Astrocyte of the cerebellum (primary cell): ENCODE measurements around the gene KATNB1.

Experiments used
- DNase-seq: peaks from one replicate; pipeline ENCODE4 v3.0.0-alpha.2; 2011; ENCODE audit warnings: low read depth
- H3K4me3 ChIP-seq: 2 replicates; pipeline ENCODE4 v1.5.1; 2011; ENCODE audit warnings: mild to moderate bottlenecking, low read depth, low read length, moderate library complexity
- CTCF ChIP-seq: IDR thresholded peaks from 2 replicates; pipeline ENCODE4 v1.5.1; 2012; ENCODE audit warnings: low read length, low read depth, moderate library complexity, mild to moderate bottlenecking; ENCODE audit errors: missing control alignments
- in situ Hi-C: cut with HindIII; loops from 2 replicates; pipeline ENCODE4 v1.10.0; 2017; ENCODE audit warnings: low sequenced_read_pairs

Gene KATNB1

DNA sequence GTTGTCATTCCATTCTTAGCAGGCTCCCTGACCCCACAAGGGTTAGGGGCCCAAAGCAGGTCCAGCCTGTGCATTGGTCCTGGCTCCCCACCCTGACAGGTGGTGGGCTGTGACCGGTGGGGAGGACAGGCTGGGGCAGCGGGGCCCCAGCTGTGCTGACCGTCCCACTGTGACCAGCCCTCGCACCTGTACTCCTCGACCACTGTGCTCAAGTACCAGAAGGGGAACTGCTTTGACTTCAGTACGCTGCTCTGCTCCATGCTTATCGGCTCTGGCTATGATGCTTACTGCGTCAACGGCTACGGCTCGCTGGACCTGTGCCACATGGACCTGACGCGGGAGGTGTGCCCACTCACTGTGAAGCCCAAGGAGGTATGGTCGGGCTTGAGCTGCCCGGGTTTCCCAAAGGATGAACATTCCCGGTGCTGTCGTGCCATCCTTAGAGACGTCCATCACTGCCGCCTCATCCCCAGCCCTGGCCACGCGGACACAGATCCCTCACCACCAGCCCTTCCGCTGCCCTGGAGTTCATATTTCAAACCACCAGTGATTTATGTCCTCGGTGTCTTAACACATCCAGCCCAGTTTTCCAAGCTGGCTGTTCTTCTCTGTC is 33.7 kb upstream of the KATNB1 start:
- TF ChIP-seq CTCF = no peak
- H3K4me3 ChIP-seq = no peak overlapping the region
- no peak for DNase-seq
- in situ Hi-C loops = no loop called here

DNA sequence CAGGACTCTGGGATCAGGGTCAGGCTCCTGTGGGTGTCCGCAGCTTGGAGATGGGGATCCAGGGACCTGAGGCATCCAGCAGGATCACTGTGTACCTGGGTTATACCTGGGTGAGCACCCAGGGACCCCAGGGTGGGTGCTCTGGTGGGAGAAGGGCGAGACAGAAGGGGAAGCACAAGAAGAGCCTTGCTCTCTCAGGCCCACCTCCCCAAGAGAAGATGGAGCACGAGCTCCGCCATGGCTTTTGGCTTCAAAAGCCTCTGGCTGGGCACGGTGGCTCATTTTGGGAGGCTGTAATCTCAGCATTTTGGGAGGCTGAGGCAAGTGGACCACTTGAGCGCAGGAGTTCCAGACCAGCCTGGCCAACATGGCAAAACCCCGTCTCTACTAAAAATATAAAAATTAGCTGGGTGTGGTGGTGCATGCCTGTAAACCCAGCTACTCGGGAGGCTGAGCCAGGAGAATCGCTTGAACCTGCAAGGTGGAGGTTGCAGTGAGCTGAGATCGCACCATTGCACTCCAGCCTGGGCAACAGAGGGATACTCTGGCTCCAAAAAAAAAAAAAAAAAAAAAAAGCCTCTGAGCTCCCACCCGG is 32.1 kb upstream of the KATNB1 start:
- in situ Hi-C loops = no loop called here
- DNase-seq = no peak
- no peak for TF ChIP-seq CTCF
- no peak overlapping the region for H3K4me3 ChIP-seq

DNA sequence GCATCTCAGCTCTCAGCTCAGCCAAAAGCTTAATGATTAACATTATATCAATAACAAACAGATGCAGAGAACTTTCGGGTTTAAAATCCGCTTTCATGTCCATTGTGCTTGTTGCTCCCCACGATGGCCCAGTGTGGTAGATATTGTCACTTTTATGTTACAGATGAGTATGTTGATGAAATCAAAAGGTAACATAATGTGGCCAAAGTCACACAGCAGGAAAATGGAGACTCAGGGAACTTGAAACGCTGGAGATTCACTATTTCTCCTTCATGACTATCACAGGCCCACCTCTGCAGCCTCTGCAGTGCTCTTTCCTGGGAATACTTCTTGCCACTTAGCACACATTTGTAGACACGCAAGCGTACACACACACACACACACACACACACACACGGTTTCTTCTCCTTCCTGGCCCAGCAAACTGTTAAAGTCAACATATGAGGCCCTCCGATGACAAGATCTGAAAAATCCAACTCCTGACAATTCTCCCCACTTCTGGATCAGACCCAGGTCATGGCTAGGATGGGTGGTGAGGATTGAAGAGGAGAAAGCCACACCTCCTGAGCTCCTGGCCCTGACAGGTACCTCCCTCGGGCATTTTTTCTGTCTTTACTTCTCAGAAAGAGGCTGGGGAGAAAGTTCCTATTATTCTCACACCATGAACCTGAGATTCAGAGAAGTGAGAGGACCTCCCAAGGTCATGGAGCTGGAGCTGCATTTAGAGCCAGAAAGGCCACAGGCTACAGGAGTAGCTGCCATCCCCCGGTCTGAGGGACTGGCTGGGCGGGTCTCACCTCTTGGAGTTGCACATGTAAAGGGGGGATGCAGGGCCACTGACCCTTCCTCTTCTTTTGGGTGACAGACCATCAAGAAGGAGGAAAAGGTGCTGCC is 31.3 kb upstream of the KATNB1 start:
- TF ChIP-seq CTCF = no peak
- no peak for DNase-seq
- no peak overlapping the region for H3K4me3 ChIP-seq
- in situ Hi-C loops = no loop called here

DNA sequence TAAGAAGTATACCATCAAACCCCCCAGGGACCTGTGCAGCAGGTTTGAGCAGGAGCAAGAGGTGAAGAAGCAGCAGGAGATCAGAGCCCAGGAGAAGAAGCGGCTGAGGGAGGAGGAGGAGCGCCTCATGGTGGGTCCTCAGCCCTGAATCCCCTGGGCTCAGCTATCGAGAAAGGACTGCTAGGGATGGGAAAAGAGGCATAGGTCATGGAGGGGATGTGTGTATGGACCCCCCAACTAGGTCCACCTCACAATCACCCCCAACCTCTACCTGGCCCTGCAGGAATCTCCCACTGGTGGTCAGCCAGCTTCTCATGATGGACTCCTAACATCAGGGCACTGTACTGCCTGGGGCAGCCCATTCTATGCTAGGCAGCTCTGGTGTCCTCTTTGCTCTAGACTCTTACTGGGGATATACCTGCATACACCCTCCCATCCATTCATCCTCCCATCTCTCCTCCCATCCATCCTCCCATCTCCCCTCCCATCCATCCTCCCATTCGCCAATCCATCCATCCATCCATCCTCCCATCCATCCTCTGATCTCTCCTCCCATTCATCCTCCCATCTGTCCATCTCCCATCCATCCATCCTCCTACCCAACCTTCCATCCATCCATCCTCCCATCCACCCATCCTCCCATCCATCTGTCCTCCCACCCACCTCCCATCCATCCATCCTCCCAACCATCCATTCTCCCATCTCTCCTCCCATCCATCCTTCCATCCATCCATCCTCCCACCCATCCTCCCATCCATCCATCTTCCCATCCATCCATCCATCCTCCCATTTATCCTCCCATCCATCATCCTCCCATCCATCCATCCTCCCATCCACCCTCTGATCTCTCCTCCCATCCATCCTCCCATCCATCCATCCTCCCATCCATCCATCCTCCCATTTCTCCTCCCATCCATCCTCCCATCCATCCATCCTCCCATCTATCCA is 30.4 kb upstream of the KATNB1 start:
- H3K4me3 ChIP-seq = no peak overlapping the region
- TF ChIP-seq CTCF = no peak
- DNase-seq = no peak
- in situ Hi-C loops = no loop called here

- H3K4me3 ChIP-seq = no peak overlapping the region
- in situ Hi-C loops = no loop called here
- TF ChIP-seq CTCF = no peak
- no peak for DNase-seq
These were observed 28.9 kb upstream of the KATNB1 start for GRCh38 chr16:57706717-57707116.

GRCh38 chr16:57707331-57707730 is 28.2 kb upstream of the KATNB1 start:
- H3K4me3 ChIP-seq = no peak overlapping the region
- in situ Hi-C loops = no loop called here
- no peak for DNase-seq
- no peak for TF ChIP-seq CTCF
